Naive thymus-derived CD4-positive, alpha-beta T cell (primary cell): Measurements from ENCODE around the gene APELA. TPM values are rescaled to one million over a fixed set of nuclear protein-coding genes. Genes with fewer than 3 reads are reported as not detected.

Source experiments
- ATAC-seq: fragments of 150-1000 bp; cut with Tn5 transposase; 2 replicates; pipeline ENCODE4 v1.10.0; 2021; ENCODE audit warnings: mild to moderate bottlenecking, moderate library complexity
- CTCF ChIA-PET: fragments of 350-600 bp; sonication (Branson Sonifier 250); formaldehyde crosslinking; loops from one replicate; lab custom pipeline; 2021; ENCODE audit warnings: antibody characterized with exemption; lab: Charles Lee
- POLR2A ChIA-PET: fragments of 350-600 bp; sonication (Branson Sonifier 250); formaldehyde crosslinking; loops from one replicate; lab custom pipeline; 2021; ENCODE audit warnings: antibody characterized with exemption, inconsistent platforms; lab: Charles Lee
- DNase-seq, 9 donors: peaks; one replicate each; pipeline versions ENCODE4 v3.0.0 to v3.0.0-alpha.2; 2020 to 2022; ENCODE audit warnings: mixed read lengths in 1 of 9
- H3K27ac ChIP-seq: one replicate; pipeline ENCODE4 v1.7.0; 2013; ENCODE audit warnings: mild to moderate bottlenecking, low read depth, low read length, moderate library complexity
- H3K27me3 ChIP-seq, 2 donors: one replicate each; pipeline ENCODE4 v1.7.0; 2013; ENCODE audit warnings: low read length in 2 of 2, mild to moderate bottlenecking in 2 of 2, moderate library complexity in 2 of 2; ENCODE audit not compliant: control insufficient read depth in 2 of 2, insufficient read depth in 2 of 2
- H3K36me3 ChIP-seq, 3 experiments: 1 replicate in 2 of 3; 2 replicates in 1 of 3; pipeline ENCODE4 v1.7.0; 2013; ENCODE audit warnings: low read length in 3 of 3, mild to moderate bottlenecking in 3 of 3, moderate library complexity in 1 of 3; ENCODE audit not compliant: insufficient read depth in 3 of 3, control insufficient read depth in 2 of 3
- H3K4me1 ChIP-seq, 2 donors: one replicate each; pipeline ENCODE4 v1.7.0; 2013; ENCODE audit warnings: low read length in 2 of 2, mild to moderate bottlenecking in 2 of 2, moderate library complexity in 1 of 2; ENCODE audit not compliant: control insufficient read depth in 2 of 2, insufficient read depth in 2 of 2
- H3K4me3 ChIP-seq: 2 replicates; pipeline ENCODE4 v1.7.0; 2013; ENCODE audit warnings: mild to moderate bottlenecking, low read length
- H3K9me3 ChIP-seq, 3 experiments: 1 replicate in 2 of 3; 2 replicates in 1 of 3; pipeline ENCODE4 v1.7.0; 2013; ENCODE audit warnings: low read length in 3 of 3; ENCODE audit not compliant: control insufficient read depth in 2 of 3
- H3K27ac Mint-ChIP-seq, 9 donors: one replicate each; pipeline ENCODE4 v1.8.0; 2020 to 2022; ENCODE audit warnings: mixed read lengths in 9 of 9, mild to moderate bottlenecking in 8 of 9, moderate library complexity in 5 of 9, inconsistent platforms in 2 of 9
- H3K27me3 Mint-ChIP-seq, 5 donors: one replicate each; pipeline ENCODE4 v1.8.0; 2021 to 2022; ENCODE audit warnings: mixed read lengths in 5 of 5, mild to moderate bottlenecking in 1 of 5
- H3K36me3 Mint-ChIP-seq, 5 donors: one replicate each; pipeline ENCODE4 v1.8.0; 2020 to 2022; ENCODE audit warnings: mixed read lengths in 5 of 5, mild to moderate bottlenecking in 3 of 5, inconsistent platforms in 1 of 5
- H3K4me1 Mint-ChIP-seq, 7 donors: one replicate each; pipeline ENCODE4 v1.8.0; 2020 to 2022; ENCODE audit warnings: mixed read lengths in 7 of 7, mild to moderate bottlenecking in 3 of 7, inconsistent platforms in 1 of 7
- H3K4me3 Mint-ChIP-seq, 10 donors: one replicate each; pipeline ENCODE4 v1.8.0; 2020 to 2022; ENCODE audit warnings: mild to moderate bottlenecking in 10 of 10, mixed read lengths in 10 of 10, moderate library complexity in 6 of 10, inconsistent platforms in 2 of 10
- H3K9me3 Mint-ChIP-seq, 11 donors: one replicate each; pipeline ENCODE4 v1.8.0; 2020 to 2022; ENCODE audit warnings: mixed read lengths in 11 of 11, mild to moderate bottlenecking in 4 of 11, inconsistent platforms in 1 of 11, moderate library complexity in 1 of 11
- intact Hi-C, 2 donors: fragments of 100-400 bp; cut with micrococcal nuclease; formaldehyde crosslinking; loops; one replicate each; pipeline ENCODE4 v1.15.1; 2023
- polyA plus RNA-seq, 2 donors: library from polyadenylated mRNA; unstranded; fragments of 300-500 nt; fragmentation: Illumina TruSeq; gene quantifications; one replicate each; pipeline ENCODE4 v1.2.3, GENCODE V29; 2021
- total RNA-seq, 6 experiments: library from RNA in 5 of 6; stranded (reverse) in 5 of 6; gene quantifications; 1 replicate in 5 of 6; 2 replicates in 1 of 6; pipeline ENCODE4 v1.2.3 and lab custom pipeline; 2021 to 2026

The APELA gene
- total and polyA plus RNA-seq, 7 experiments from 2014 or later: not detected

DNA sequence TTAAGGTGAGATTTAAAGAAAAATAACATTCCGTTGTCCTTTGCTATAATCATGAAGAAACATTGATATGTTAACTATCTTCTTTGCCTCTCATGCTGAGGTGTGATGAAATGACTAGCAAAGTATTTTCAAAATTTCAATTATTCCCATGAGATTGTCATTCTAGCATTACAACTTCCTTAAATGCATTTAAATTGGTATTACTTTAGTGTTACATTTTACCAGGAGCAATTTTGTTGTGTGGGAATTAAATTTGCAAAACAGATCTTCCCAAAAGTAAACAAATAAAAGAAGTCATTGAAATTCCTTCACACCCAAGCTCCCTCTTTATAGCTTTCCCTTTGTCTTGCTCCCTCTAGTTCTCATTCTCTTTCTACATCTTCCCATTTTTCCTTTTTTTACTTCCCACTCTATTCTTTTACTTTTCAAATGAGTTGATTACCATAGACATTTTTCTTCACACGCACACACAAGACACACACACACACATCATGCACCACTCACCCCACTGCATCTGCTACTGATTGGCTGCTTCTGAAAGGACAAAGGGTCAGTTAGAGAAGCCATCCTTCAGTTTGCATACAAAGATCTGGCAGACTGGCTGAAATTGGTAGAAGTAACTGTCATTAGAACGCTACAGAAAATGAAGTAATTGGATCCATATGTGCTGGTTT lies 10.0 kb upstream of the APELA start:
- DNase-seq (no peak), ATAC-seq (no peak)
- no peaks in the 10 kb centered on the region for H3K4me1 ChIP-seq
- no peak overlapping the region for H3K4me3 ChIP-seq
- intact Hi-C loops: no loop called here
- H3K27ac Mint-ChIP-seq: no peak overlapping the region
- no peak overlapping the region for H3K4me3 Mint-ChIP-seq
- H3K36me3 ChIP-seq: no peaks in the 10 kb centered on the region
- H3K4me1 Mint-ChIP-seq: no peaks in the 10 kb centered on the region
- ChIA-PET POLR2A (no interaction called here), CTCF (interaction anchor here (0.7 kb wide), 1 partner anchor 19 kb away, joined by 8 read pairs; no protein-coding TSS in a partner anchor)
- H3K9me3 ChIP-seq: no peaks in the 10 kb centered on the region
- H3K27me3 Mint-ChIP-seq: peaks cover 0 to 7% (median 0%) of the 10 kb centered on the region in 5 donors
- no peaks in the 10 kb centered on the region for H3K36me3 Mint-ChIP-seq
- H3K27ac ChIP-seq: no peak overlapping the region
- peaks cover 0 to 8% (median 2%) of the 10 kb centered on the region in 11 donors for H3K9me3 Mint-ChIP-seq
- no peaks in the 10 kb centered on the region for H3K27me3 ChIP-seq

DNA sequence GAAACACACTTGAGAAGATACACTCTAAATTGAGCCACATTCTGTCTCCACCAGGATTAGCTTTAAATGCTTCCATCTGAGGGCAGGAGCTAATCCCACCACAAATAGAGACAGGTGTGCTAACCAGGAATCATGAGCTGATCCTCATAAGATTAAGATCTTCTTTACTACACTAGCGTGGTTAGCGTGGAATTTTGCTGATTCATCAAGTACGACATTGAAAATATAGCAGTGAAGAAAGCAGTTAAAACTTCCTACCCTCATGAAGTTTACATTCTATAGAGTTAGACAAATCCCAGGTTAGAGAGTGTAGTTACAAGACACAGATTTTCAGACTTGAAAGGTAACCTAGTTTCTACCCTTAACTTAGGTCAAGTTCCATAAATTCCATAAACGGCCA lies 5.3 kb upstream of the APELA start:
- no peaks in the 10 kb centered on the region for H3K36me3 ChIP-seq
- ATAC-seq (no peak), DNase-seq (no peak)
- no peaks in the 10 kb centered on the region for H3K36me3 Mint-ChIP-seq
- no peaks in the 10 kb centered on the region for H3K4me1 ChIP-seq
- no peaks in the 10 kb centered on the region for H3K9me3 ChIP-seq
- H3K4me3 ChIP-seq: no peak overlapping the region
- peaks cover 0 to 4% (median 0%) of the 10 kb centered on the region in 11 donors for H3K9me3 Mint-ChIP-seq
- H3K27ac Mint-ChIP-seq: no peak overlapping the region
- no peak overlapping the region for H3K4me3 Mint-ChIP-seq
- H3K4me1 Mint-ChIP-seq: peaks cover 0 to 1% (median 0%) of the 10 kb centered on the region in 7 donors
- ChIA-PET POLR2A (no interaction called here), CTCF (no interaction called here)
- no peaks in the 10 kb centered on the region for H3K27me3 ChIP-seq
- intact Hi-C loops: no loop called here
- no peak overlapping the region for H3K27ac ChIP-seq
- H3K27me3 Mint-ChIP-seq: peaks cover 2 to 11% (median 7%) of the 10 kb centered on the region in 5 donors

DNA sequence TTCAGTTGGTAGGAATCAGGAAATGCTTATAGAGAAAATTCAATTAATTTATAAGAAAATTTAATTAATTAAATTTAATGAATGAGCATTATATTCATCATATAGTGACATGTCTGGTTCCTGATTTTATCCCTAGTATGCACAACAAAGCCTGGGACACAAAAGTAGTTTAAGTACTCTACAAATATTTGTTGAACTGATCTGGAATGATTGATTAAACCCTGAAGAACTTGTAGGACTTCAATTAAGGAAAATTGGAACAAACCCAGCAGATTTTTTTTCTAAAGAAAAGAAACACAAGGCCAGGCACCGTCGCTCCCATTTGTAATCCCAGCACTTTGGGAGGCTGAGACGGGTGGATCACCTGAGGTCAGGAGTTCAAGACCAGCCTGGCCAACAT lies 4.5 kb upstream of the APELA start:
- Histone ChIP-seq H3K36me3 (no peaks in the 10 kb centered on the region), H3K4me3 (no peak overlapping the region), H3K4me1 (no peaks in the 10 kb centered on the region), H3K27me3 (no peaks in the 10 kb centered on the region), H3K27ac (no peak overlapping the region), H3K9me3 (no peaks in the 10 kb centered on the region)
- Mint-ChIP-seq H3K36me3 (no peaks in the 10 kb centered on the region), H3K4me1 (peaks cover 0 to 7% (median 0%) of the 10 kb centered on the region in 7 donors), H3K9me3 (peaks cover 0 to 4% (median 0%) of the 10 kb centered on the region in 11 donors), H3K4me3 (no peak overlapping the region), H3K27ac (no peak overlapping the region), H3K27me3 (peaks cover 9 to 17% (median 11%) of the 10 kb centered on the region in 5 donors)
- no peak for ATAC-seq
- intact Hi-C loops: no loop called here
- ChIA-PET POLR2A (no interaction called here), CTCF (no interaction called here)
- no peak for DNase-seq

DNA sequence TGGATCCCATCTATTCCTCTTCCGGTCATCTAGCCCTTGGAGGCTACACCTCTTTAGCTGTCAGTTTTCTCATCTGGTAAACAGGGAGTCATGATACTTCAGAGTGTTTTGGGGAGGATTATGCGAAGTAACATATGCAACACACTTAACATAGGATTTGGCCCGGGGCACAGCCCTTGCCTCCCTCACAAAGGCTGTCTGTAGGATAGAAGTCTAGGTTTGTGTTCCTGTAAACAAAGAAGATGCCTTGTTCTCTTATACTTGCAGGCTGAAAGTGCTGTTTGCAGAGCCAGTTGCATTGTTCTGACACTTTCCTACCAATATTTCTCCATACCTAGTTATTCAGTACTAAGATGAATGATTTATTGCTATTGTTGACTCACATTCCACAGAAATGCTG lies 2.2 kb upstream of the APELA start:
- Mint-ChIP-seq H3K27me3 (peaks cover 8 to 17% (median 9%) of the 10 kb centered on the region in 5 donors), H3K36me3 (no peaks in the 10 kb centered on the region), H3K27ac (no peak overlapping the region), H3K9me3 (peaks cover 0 to 4% (median 0%) of the 10 kb centered on the region in 11 donors), H3K4me3 (no peak overlapping the region), H3K4me1 (peaks cover 0 to 7% (median 0%) of the 10 kb centered on the region in 7 donors)
- Histone ChIP-seq H3K4me3 (no peak overlapping the region), H3K9me3 (no peaks in the 10 kb centered on the region), H3K27me3 (no peaks in the 10 kb centered on the region), H3K27ac (no peak overlapping the region), H3K36me3 (no peaks in the 10 kb centered on the region), H3K4me1 (no peaks in the 10 kb centered on the region)
- DNase-seq (no peak), ATAC-seq (no peak)
- intact Hi-C loops: no loop called here
- POLR2A ChIA-PET: no interaction called here
- CTCF ChIA-PET: no interaction called here

DNA sequence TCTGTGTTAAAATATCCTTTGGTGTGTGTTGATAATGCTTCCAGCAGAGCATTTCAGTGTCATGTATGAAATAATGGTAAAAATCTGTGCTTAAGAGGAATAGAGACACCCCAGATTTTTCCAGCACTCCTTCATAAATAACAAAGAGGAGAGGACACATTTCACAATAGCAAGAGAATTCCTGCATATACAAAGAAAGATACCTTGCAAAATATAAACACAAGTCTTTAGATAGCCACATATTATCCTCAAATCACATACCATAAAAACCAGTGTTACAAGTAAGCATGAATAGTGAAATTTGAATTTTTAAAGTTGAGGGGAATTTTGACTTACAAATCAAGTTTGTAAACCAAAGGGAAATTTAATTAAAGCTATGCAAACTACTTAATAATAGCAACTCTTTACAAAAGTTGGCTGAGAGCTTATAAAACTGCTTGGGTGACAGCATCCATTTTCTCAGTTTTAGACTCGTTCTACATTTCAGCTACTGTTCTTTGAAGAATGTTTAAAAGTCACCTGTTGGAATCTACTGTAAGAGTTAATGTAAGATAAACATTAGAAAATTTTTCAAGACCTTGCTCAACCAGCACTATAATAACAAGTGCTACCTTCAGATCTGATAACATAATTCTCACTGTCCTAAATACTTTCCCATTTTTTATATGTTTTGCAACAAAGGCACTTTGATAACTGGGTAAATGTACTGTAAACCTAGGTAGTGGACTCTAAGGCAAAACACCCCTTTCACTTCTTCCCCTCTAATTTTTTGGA lies 3.7 kb downstream of the APELA start:
- Histone ChIP-seq H3K27me3 (no peaks in the 10 kb centered on the region), H3K4me1 (no peaks in the 10 kb centered on the region), H3K27ac (no peak overlapping the region), H3K9me3 (no peaks in the 10 kb centered on the region), H3K4me3 (no peak overlapping the region), H3K36me3 (no peaks in the 10 kb centered on the region)
- ATAC-seq (no peak), DNase-seq (no peak)
- ChIA-PET CTCF (no interaction called here), POLR2A (no interaction called here)
- Mint-ChIP-seq H3K4me3 (no peak overlapping the region), H3K27ac (no peak overlapping the region), H3K4me1 (peaks cover 0 to 7% (median 0%) of the 10 kb centered on the region in 7 donors), H3K27me3 (peaks cover 9 to 33% (median 20%) of the 10 kb centered on the region in 5 donors), H3K36me3 (peaks cover 0 to 4% (median 0%) of the 10 kb centered on the region in 5 donors), H3K9me3 (peaks cover 0 to 8% (median 4%) of the 10 kb centered on the region in 11 donors)
- intact Hi-C loops: no loop called here

DNA sequence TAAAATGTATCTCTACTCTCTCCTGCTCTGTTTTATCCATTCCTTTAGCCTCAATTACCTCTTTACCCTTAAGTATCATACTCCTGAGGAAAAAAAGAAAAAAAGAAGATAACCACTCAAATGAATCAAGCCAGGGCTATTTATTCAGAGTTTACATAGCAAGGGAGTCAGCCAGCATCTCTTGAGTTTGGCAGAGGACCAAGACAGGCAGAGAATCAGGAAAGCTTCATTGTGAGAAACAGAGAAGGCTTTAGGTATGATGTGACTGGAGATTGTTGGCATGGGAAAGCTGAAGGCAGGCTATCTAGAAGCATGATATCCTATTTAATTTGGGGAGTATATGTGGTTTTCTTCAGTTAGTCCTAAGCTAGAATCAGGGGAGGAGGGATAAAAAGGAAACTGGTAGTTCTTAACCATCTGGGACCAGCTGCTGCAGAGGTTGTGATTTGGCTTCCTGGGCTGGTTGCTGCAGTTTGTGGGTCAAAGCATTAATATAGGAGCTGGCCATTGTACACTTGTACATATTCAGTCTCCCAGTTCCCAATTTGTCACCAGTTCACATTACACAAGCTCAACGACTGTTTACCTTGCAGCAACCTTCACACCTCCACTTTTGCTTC lies 11.2 kb downstream of the APELA start:
- no peaks in the 10 kb centered on the region for H3K36me3 ChIP-seq
- H3K4me1 ChIP-seq: no peaks in the 10 kb centered on the region
- no peak overlapping the region for H3K4me3 ChIP-seq
- no peaks in the 10 kb centered on the region for H3K9me3 ChIP-seq
- Mint-ChIP-seq H3K36me3 (peaks cover 0 to under 1% (median 0%) of the 10 kb centered on the region in 5 donors), H3K27me3 (peaks cover 15 to 35% (median 21%) of the 10 kb centered on the region in 5 donors), H3K4me1 (peaks cover 0 to 2% (median 0%) of the 10 kb centered on the region in 7 donors), H3K27ac (no peak overlapping the region), H3K4me3 (no peak overlapping the region), H3K9me3 (peaks cover 0 to 5% (median under 1%) of the 10 kb centered on the region in 11 donors)
- no peaks in the 10 kb centered on the region for H3K27me3 ChIP-seq
- ChIA-PET CTCF (no interaction called here), POLR2A (no interaction called here)
- intact Hi-C loops: no loop called here
- ATAC-seq (no peak), DNase-seq (no peak)
- no peak overlapping the region for H3K27ac ChIP-seq
